IMR-90 (cell line): ENCODE data around the gene BAG1. TPM values are rescaled to one million over a fixed set of nuclear protein-coding genes. Genes with fewer than 3 reads are reported as not detected.

ENCODE experiments used
- ATAC-seq: fragments of 200-7000 bp; cut with Tn5 transposase; 2 replicates; pipeline ENCODE4 v1.9.1; 2020; ENCODE audit warnings: low read depth, mild to moderate bottlenecking, moderate library complexity
- BruUV-seq: library from RNA; stranded (reverse); fragments of 400-500 nt; replicated peaks from 2 replicates; lab custom pipeline; 2021; lab: Mats Ljungman, UMichigan
- CTCF ChIA-PET: fragments of 300-600 bp; formaldehyde crosslinking; extraction: SDS; loops from one replicate; lab custom pipeline; 2021; ENCODE audit warnings: antibody characterized with exemption; lab: Yijun Ruan, JAX
- POLR2A ChIA-PET: fragments of 300-600 bp; sonication (Branson Sonifier 250); formaldehyde crosslinking; loops from one replicate; lab custom pipeline; 2022; ENCODE audit warnings: antibody characterized with exemption; ENCODE audit not compliant: unreplicated experiment; lab: Charles Lee
- DNase-seq: peaks from one replicate; pipeline ENCODE4 v3.0.0; 2013
- H2AFZ ChIP-seq: replicated peaks from 2 replicates; pipeline ENCODE3; 2013; ENCODE audit warnings: low read length, mild to moderate bottlenecking; ENCODE audit not compliant: poor library complexity
- H2AK5ac ChIP-seq: 2 replicates; pipeline ENCODE4 v1.6.1; 2013; ENCODE audit warnings: low read depth, low read length, inconsistent platforms
- H2AK9ac ChIP-seq: replicated peaks from 2 replicates; pipeline ENCODE3; 2013; ENCODE audit warnings: mild to moderate bottlenecking, low read depth, low read length, moderate library complexity; ENCODE audit not compliant: poor library complexity
- H2BK120ac ChIP-seq: 2 replicates; pipeline ENCODE4 v1.6.1; 2013; ENCODE audit warnings: low read depth, low read length, inconsistent platforms
- H2BK15ac ChIP-seq: 3 replicates; pipeline ENCODE4 v1.6.1; 2013; ENCODE audit warnings: low read depth, low read length, inconsistent platforms
- H2BK20ac ChIP-seq: 2 replicates; pipeline ENCODE4 v1.6.1; 2013; ENCODE audit warnings: low read depth, mild to moderate bottlenecking, inconsistent platforms, low read length, moderate library complexity
- H2BK5ac ChIP-seq: 2 replicates; pipeline ENCODE4 v1.6.1; 2013; ENCODE audit warnings: mild to moderate bottlenecking, low read depth, low read length, inconsistent platforms; ENCODE audit not compliant: poor library complexity, severe bottlenecking
- H3K14ac ChIP-seq: replicated peaks from 2 replicates; pipeline ENCODE4 v1.6.1; 2013; ENCODE audit warnings: low read depth, low read length, inconsistent platforms
- H3K18ac ChIP-seq: 2 replicates; pipeline ENCODE4 v1.6.1; 2013; ENCODE audit warnings: low read depth, low read length, control low read depth
- H3K23ac ChIP-seq: 2 replicates; pipeline ENCODE4 v1.6.1; 2013; ENCODE audit warnings: low read depth, low read length, inconsistent platforms
- H3K27ac ChIP-seq: 2 replicates; pipeline ENCODE4 v1.5.1; 2013; ENCODE audit warnings: mild to moderate bottlenecking, control low read depth, low read length; ENCODE audit not compliant: insufficient read depth
- H3K27me3 ChIP-seq: 2 replicates; pipeline ENCODE4 v1.6.1; 2013; ENCODE audit warnings: low read length; ENCODE audit not compliant: control insufficient read depth, insufficient read depth
- H3K36me3 ChIP-seq: 2 replicates; pipeline ENCODE4 v1.6.1; 2013; ENCODE audit warnings: low read length, mixed read lengths; ENCODE audit not compliant: control insufficient read depth, insufficient read depth
- H3K4ac ChIP-seq: 2 replicates; pipeline ENCODE4 v1.6.1; 2013; ENCODE audit warnings: low read depth, low read length, inconsistent platforms
- H3K4me1 ChIP-seq: 2 replicates; pipeline ENCODE4 v1.6.1; 2013; ENCODE audit warnings: low read length, mixed read lengths; ENCODE audit not compliant: control insufficient read depth, insufficient read depth
- H3K4me2 ChIP-seq: 2 replicates; pipeline ENCODE4 v1.6.1; 2013; ENCODE audit warnings: low read depth, mild to moderate bottlenecking, control low read depth, low read length, moderate library complexity
- H3K4me3 ChIP-seq: 2 replicates; pipeline ENCODE4 v1.5.1; 2013; ENCODE audit warnings: low read depth, mild to moderate bottlenecking, control low read depth, low read length, moderate library complexity; ENCODE audit not compliant: insufficient read depth
- H3K56ac ChIP-seq: 2 replicates; pipeline ENCODE4 v1.6.1; 2013; ENCODE audit warnings: low read length, inconsistent platforms; ENCODE audit not compliant: insufficient read depth; ENCODE audit errors: extremely low read depth
- H3K79me1 ChIP-seq, 2 experiments: 2 replicates each; pipeline ENCODE4 v1.6.1; 2013; ENCODE audit warnings: low read length in 2 of 2, inconsistent platforms in 1 of 2, low read depth in 1 of 2
- H3K9ac ChIP-seq: 2 replicates; pipeline ENCODE4 v1.6.1; 2013; ENCODE audit warnings: low read depth, low read length, control low read depth
- H3K9me1 ChIP-seq: 2 replicates; pipeline ENCODE4 v1.6.1; 2013; ENCODE audit warnings: low read length, inconsistent platforms; ENCODE audit not compliant: insufficient read depth
- H3K9me3 ChIP-seq: 2 replicates; pipeline ENCODE4 v1.6.1; 2013; ENCODE audit warnings: low read length; ENCODE audit not compliant: control insufficient read depth, insufficient read depth
- H4K20me1 ChIP-seq: 2 replicates; pipeline ENCODE4 v1.6.1; 2013; ENCODE audit warnings: low read length, inconsistent platforms; ENCODE audit not compliant: insufficient read depth
- H4K5ac ChIP-seq: 2 replicates; pipeline ENCODE4 v1.6.1; 2013; ENCODE audit warnings: mild to moderate bottlenecking, low read depth, low read length, control low read depth
- H4K8ac ChIP-seq, 2 experiments: 2 replicates each; pipeline ENCODE4 v1.6.1; 2013; ENCODE audit warnings: low read depth in 2 of 2, low read length in 2 of 2, control low read depth in 1 of 2, inconsistent platforms in 1 of 2
- H4K91ac ChIP-seq: 2 replicates; pipeline ENCODE4 v1.6.1; 2013; ENCODE audit warnings: low read depth, low read length, inconsistent platforms; ENCODE audit not compliant: insufficient read depth
- CEBPB ChIP-seq: IDR thresholded peaks from 2 replicates; pipeline ENCODE4 v1.6.1; 2012; ENCODE audit warnings: low read depth, low read length, improper control_type of control experiment
- CTCF ChIP-seq: conservative IDR thresholded peaks from 2 replicates; pipeline ENCODE4 v1.5.1; 2012; ENCODE audit warnings: mild to moderate bottlenecking, low read depth, low read length, improper control_type of control experiment
- MAZ ChIP-seq: IDR thresholded peaks from 2 replicates; pipeline ENCODE4 v1.6.1; 2012; ENCODE audit warnings: low read depth, mild to moderate bottlenecking, low read length, improper control_type of control experiment, moderate library complexity, borderline replicate concordance
- MXI1 ChIP-seq: IDR thresholded peaks from 2 replicates; pipeline ENCODE4 v1.6.1; 2012; ENCODE audit warnings: low read depth, mild to moderate bottlenecking, low read length, moderate library complexity, borderline replicate concordance
- POLR2A ChIP-seq: IDR thresholded peaks from 2 replicates; pipeline ENCODE4 v1.6.1; 2012; ENCODE audit warnings: mild to moderate bottlenecking, low read depth, low read length
- RCOR1 ChIP-seq: IDR thresholded peaks from 2 replicates; pipeline ENCODE4 v1.6.1; 2012; ENCODE audit warnings: mild to moderate bottlenecking, low read length, improper control_type of control experiment; ENCODE audit not compliant: insufficient replicate concordance
- RFX5 ChIP-seq: IDR thresholded peaks from 2 replicates; pipeline ENCODE4 v1.8.0; 2012; ENCODE audit warnings: low read depth, mild to moderate bottlenecking, low read length, moderate library complexity
- SMC3 ChIP-seq: fragments of 150-350 bp; IDR thresholded peaks from 2 replicates; pipeline ENCODE4 v1.6.1; 2016; ENCODE audit warnings: low read depth, mild to moderate bottlenecking, antibody characterized with exemption, low read length, moderate library complexity
- WGBS, 2 experiments: methylation state at CpG; one replicate each; pipeline versions ENCODE4 v1.1.5 to v1.1.7; 2013; ENCODE audit warnings: missing lambda C conversion rate in 2 of 2; ENCODE audit not compliant: insufficient read length in 1 of 2; ENCODE audit errors: extremely low coverage in 2 of 2; 5-methylcytosine and 5-hydroxymethylcytosine counted together
- dilution Hi-C: fragments of 300-500 bp; cut with HindIII; formaldehyde crosslinking; loops from one replicate; pipeline ENCODE4 v1.14.3; 2018; ENCODE audit warnings: low sequenced_read_pairs; ENCODE audit not compliant: unreplicated experiment
- in situ Hi-C: fragments of 300-500 bp; cut with MboI; formaldehyde crosslinking; loops from 3 replicates; pipeline ENCODE4 v1.14.3; 2019; ENCODE audit warnings: low sequenced_read_pairs, inconsistent platforms, mixed read lengths
- intact Hi-C: fragments of 100-400 bp; cut with micrococcal nuclease; formaldehyde crosslinking; loops from 2 replicates; pipeline ENCODE4 v1.10.0; 2022
- polyA plus RNA-seq, 3 experiments: library from polyadenylated mRNA; depleted of rRNA; stranded (reverse); fragments of >200 nt; gene quantifications; 2 replicates each; pipeline ENCODE4 v1.2.3, GENCODE V29; 2012; ENCODE audit warnings: low replicate concordance in 1 of 3
- total RNA-seq: library from RNA; depleted of rRNA; stranded (reverse); fragments of >200 nt; gene quantifications from 2 replicates; pipeline ENCODE4 v1.2.3, GENCODE V29; 2012

The BAG1 gene
- total and polyA plus RNA-seq, 2 of the 4 experiments (the other 2 are of a cell fraction), result 4.5 to 20.9 TPM

GRCh38 chr9:33295571-33295970 is 31.1 kb upstream of the BAG1 start:
- Histone ChIP-seq H3K14ac (no peak overlapping the region), H3K4me1 (peaks cover 5% of the 10 kb centered on the region; the same call in 1 of the 2 replicates), H2BK120ac (no peak overlapping the region), H3K9ac (no peak overlapping the region), H4K91ac (no peak overlapping the region), H3K56ac (no peak overlapping the region), H2BK20ac (no peak overlapping the region), H3K9me1 (peaks cover 10% of the 10 kb centered on the region), H3K27ac (no peak overlapping the region; the same call in 1 of the 2 replicates), H3K9me3 (no peaks in the 10 kb centered on the region), H3K4me2 (no peak overlapping the region), H3K36me3 (peaks cover 43% of the 10 kb centered on the region), H4K20me1 (0 out of 2 replicates have a peak, but pooled peaks cover 4% of the 10 kb centered on the region), H2BK5ac (peak overlapping the region; percentile 10), H2AK5ac (no peak overlapping the region), H4K8ac (no peak overlapping the region), H3K4me3 (no peak overlapping the region), H4K5ac (no peak overlapping the region), H2AFZ (no peak overlapping the region), H3K79me1 (peaks cover 52 to 93% of the 10 kb centered on the region in 2 experiments), H3K4ac (no peak overlapping the region), H3K27me3 (no peaks in the 10 kb centered on the region), H3K18ac (no peak overlapping the region), H2AK9ac (no peak overlapping the region), H2BK15ac (no peak overlapping the region), H3K23ac (no peak overlapping the region)
- DNase-seq (no peak), ATAC-seq (no peak)
- dilution Hi-C loops (loop anchor here (25.0 kb wide), 1 partner anchor 167 kb away; the partner anchor contains the start of gene NOL6), intact Hi-C loops (loop anchor here (10.0 kb wide), 1 partner anchor 59 kb away; no protein-coding TSS in a partner anchor), in situ Hi-C loops (no loop called here)
- ChIA-PET CTCF (no interaction called here), POLR2A (no interaction called here)
- no CpG with 5 or more reads among the region's 2 CpGs for WGBS, 2 experiments
- no TSS peak for BruUV-seq
- TF ChIP-seq SMC3 (no peak), CTCF (no peak), RCOR1 (no peak), MXI1 (no peak), MAZ (no peak), CEBPB (no peak), RFX5 (no peak), POLR2A (no peak)
